Fibroblast of skin of abdomen (primary cell): Measurements from ENCODE around the gene XDH. TPM values are rescaled to one million over a fixed set of nuclear protein-coding genes. Genes with fewer than 3 reads are reported as not detected.

Experiments
- DNase-seq: peaks from one replicate; pipeline ENCODE4 v3.0.0-alpha.2; 2013
- polyA plus RNA-seq, 2 experiments: library from polyadenylated mRNA; unstranded; fragments of 120-200 nt; gene quantifications; one replicate each; pipeline ENCODE4 v1.2.1, GENCODE V29; 2013; ENCODE audit not compliant: insufficient read length in 2 of 2

Gene XDH
- 0.33 TPM for polyA plus RNA-seq (2013, experiment 1 of 2; ENCODE audit: insufficient read length)
- 0.26 TPM for polyA plus RNA-seq (2013, experiment 2 of 2; ENCODE audit: insufficient read length)

DNA sequence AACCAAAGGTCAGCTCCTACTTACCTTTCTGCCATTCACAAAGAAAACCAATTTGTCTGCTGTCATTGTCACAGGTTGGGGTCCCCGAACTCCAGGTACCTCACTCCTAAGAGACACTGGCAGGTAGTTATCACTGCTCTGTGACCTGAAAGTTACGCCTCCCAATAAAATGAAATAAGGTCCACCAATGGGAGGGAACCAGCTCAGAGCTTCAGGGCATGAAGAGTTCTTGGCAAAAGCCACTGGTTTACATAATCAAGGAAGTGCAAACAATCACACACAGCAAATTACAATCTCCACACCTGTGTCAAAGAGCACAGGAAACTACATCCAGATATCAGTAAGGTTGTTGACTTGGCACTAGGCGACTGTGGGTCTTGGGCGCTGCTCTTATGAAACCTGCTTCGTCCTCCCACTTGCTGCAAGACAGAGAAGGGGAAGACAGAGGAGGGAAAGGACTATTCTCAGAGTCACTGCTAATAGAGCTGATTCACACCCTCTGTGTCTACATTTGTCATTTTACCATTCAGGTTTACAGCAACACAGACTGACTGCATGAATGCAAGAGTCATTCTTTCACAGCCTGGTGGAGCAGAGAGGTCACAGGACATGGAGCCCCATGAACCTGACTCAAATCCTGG, at the start of gene XDH:
TSS of gene XDH (minus strand) at position 142 of the 641 bp plus-strand sequence. CDS start at position 66, 76 bp downstream.
- DNase-seq, result no peak

DNA sequence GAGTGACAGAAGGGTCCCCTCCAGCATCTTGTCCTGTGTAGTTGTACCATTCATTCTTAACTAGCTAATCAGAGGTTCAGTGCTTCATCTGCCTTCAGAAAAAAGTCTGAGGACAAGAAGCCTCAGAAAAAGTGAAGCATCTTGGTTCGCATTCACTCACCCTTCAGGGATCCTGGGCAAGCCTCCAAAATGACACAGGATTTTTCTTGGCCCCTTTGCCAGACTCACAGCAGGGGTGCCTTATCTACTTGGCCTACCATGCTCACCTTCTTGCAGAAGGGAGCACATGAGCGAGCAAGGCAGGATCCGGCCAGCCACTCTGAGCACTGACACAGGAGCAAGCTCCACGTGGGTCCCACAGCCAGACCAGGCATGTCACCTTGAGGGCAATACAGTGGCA, 43.1 kb upstream of the XDH start:
- no peak for DNase-seq

DNA sequence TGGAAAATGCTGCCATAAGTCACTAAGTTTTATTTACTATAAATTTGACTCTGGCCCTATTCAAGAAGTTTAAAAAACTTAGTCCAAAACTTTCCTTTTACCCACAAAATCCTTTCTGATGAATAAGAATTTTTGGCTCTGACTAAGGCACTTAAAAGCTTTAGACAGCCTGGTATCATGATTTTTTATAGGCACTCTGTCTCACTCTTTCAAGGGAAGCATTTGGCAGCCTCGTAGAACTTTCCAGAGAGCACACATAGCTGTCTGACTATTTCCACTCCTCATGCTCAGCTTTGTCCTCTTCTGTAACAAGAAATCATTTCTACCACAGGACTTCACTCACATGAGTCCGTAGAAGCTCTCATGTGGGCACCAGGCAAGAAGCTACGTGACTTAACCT, 32.3 kb upstream of the XDH start:
- peak; percentile 73 for DNase-seq

DNA sequence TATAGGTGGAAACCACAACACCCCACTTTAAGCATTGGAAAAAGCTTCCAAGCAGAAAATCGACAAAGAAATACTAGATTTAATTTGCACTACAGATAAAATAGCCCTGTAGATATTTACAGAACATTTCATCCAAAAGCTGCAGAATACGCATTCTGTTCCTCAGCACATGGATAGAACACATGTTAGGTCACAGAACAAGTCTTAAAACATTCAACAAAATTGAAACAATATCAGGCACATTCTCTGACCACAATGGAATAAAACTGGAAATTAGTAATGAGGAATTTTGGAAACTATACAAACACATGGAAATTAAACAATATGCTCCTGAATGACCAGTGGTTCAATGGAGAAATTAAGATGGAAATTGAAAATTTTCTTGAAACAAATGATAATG, 27.8 kb upstream of the XDH start:
- no peak for DNase-seq

DNA sequence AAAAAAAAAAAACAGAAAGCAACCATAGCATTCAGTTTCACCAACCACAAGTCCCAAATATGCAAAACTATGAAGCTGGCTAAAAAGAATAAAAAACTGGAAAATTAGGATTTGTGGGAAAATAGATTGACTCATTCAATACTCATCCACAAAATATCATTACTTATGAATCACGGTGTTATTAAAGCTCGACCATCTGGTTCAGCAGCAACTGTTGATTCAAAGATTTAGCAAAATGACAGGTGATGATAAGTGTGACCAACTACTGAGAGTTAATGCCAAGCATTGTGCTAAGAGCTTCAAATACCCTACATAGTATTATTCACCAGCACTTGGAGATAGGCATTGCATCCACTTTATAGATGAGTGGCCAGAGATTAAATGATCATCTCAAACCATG, 26.2 kb upstream of the XDH start:
- peak; percentile 96 for DNase-seq

DNA sequence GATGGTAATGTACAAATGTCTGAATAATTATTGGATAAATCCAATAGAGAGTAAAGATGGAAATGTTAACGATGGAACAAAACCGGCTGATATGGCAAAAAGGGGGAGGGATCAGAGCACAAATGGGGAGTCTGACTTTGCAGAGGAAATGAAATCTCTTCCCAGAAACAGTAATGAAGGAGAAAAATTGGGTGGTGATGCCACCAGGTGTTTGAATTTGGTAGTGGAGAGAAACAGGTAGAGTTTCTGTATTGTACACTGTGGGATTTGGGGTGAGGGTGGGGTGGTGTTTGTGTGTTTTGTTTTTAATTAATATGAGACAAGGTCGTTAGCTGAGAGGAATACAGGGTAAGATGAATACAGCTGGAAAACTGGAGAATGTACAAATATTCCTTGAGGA, 20.4 kb upstream of the XDH start:
- DNase-seq, result no peak

DNA sequence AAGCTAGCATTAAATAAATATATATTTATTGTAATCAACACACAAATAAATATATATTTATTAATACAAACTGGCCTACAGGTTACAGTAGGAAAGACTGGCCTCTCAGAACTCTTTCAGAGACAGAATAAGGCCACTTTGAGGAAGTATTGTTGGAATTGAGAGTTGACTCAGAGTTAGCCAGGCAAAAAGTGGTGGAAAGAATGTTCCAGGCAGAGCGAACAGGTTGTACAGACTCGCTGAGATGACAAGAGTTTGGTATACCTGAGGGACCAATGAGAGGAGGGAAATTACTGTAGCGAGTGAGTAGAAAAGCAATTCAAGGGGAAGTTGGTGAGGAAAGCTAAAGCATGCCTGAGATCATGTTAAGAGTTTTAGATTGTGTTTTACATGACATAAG, 19.0 kb upstream of the XDH start:
- no peak for DNase-seq

DNA sequence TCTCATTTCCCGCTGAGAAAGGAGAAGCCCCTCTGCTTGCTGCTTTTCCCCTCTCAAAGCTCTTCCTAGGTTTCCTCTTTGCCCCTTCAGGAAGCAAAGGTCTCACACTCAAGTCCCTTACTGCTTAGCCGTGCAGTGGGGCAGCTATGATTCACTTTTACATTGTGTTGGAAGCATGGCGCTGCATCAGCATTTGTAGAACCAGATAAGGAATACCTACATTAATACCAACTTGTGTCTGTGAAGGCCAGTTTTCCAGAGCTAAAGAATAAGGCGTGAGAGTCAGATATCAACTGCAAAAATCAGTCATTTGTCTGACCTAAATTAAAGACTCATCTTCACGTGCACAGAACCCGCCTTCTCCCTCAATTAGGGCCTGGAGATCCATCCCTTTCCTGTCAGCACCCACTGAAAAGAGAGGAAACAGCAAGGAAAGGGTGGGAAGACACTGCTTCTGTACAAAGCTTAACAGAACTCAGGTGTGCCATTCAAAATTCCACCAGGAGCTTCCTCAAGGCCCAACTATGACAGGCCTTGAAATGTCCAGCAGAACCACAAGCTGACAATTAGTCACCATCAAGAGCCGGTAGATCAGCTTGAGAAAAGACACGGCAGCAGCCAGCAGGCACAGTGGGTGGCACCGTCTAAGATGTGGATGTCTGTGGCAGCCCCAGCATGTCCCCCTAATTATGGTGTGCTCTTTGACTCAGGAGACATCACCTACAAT, 16.1 kb upstream of the XDH start:
- no peak for DNase-seq

DNA sequence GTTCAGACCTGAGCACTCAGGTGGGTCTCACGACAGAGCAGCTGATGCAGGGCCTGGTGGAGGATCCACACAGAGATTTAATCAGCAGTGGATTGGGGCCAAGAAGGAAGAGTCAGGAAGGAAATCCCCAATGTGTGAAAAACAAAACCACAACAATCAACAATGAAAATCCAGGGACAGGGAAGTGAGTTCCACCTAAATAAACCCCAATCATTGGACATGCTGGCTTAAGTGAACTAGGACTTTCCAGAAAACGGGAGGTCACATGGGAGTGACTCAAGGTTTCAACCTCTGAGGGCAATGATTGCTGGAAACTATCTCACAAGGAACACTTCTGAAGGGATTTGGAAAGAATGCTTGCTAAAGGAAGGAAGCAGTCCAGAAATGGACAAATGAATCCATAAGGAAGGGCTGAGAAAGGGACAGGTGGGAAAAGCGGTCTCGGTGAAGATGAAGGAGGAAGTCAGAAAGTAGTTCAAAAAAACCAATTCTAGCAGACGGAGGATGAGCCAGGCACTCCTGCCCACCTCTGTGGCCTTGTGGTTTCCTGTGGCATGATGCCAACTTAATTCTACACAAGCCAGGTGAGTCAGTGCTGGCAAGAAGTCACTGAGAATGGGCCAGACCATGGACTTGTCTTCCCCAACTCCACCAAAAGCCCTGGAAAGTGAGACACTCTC, 15.4 kb upstream of the XDH start:
- no peak for DNase-seq

DNA sequence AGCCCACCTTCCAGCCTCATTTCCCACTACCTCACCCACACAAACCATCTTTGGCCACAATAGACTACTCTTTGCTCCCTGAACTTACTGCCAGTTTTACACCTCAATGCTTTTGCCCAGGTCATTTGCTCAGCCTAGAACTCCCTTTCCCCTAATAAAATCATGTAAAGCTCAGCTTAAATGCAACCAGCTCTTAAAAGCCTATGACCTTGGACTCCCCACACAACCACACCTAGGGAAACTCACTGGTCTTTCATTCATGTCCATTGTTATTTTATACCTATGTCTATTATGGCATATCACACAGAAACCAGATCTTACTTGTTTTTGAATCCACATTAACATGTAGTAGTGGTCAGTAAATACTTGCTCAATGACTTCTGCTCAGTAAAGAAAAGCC, 14.5 kb upstream of the XDH start:
- DNase-seq, result no peak

DNA sequence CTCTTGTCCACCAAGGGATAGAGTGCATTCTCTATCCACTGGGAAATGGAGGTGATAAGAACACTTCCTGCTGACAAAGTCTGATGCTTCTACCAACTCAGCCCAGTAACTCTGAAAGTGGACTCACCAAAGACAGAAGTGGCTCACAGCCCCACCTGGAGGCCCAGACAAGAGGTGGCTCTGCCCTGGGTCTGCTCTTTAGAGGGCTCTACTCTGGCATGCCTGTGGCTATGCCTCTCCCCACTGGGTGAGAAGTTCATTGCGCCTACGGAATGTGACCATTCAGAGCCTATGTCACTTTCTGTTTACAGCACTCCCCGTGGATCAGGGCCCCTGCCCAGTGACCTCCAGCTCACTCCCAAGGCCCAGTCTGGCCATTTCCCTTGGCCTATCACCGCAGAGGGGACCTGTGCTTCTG, 13.5 kb upstream of the XDH start:
- DNase-seq, result no peak

DNA sequence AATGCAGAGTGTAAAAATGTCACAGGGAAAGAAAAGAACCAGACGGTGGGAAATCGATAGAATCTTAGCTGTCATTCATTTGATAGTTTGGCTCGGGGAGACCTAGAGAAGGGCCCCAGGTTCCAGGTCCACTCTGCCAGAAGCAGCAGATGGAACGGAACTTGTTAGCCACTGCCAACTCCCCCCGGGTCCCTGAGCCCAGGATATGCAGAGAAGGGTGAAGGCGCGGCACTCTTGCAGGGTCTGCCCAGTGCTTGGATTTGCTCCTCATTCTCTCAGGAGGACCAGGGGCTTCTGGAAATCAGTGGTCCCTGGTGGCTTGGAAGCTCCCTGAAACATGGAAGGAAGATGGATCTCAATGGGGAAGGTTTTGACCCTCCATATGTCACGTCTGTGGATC, 11.6 kb upstream of the XDH start:
- no peak for DNase-seq

DNA sequence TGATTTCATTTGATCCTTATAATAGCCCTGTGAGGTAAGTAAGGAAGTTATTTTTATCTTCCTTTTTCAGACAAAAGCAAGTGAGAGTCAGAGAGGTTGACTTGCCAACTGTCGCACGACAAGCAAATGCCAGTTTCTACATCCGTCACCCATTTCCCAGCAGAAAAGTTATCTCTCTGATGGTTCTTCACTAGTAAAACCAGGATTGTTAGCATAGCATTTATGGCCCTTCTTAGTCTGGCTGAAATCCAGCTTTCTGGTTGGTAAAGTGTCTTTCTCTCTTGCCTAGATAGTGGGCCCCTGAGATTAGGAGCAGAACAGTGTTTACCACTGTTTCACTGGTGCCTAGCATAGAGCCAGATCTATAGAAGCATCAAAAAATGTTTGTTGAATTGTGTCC, 7.1 kb upstream of the XDH start:
- no peak for DNase-seq

DNA sequence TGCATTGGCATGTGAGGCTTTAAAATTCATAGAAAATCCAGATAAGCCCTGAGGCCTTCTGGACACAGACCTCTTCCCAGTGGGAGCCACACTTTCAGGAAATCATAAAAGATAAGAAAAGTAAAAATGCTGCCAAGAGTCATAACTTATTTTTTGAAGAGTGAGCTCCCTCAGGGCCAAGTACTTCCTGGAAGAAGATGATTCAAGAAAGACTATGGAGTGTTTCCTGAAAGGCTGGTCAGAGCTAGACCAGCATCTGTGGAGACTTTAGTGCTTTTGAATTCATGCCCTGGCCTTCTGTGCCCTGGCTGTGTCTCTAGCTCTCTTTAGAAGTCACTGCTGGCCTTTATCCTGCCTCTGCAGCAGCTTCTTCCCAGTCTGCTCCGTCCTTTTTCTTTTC, 6.4 kb upstream of the XDH start:
- no peak for DNase-seq

DNA sequence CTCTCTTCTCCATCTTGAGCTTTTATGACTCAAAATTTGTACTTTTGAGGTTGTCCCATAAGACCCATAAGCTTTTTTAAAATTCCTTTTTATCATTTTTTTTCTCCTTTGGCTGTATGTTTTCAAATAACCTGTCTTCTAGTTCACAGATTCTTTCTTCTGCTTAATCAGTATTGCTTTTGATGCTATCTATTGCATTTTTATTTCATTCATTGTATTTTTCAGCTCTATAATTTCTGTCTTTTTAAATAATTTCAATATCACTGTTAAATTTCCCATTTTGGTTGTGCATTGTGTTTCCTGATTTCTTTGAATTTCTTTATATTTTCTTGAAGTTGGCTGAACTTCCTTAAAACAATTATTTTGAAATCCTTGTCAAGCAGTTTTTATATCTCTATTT, 4.8 kb upstream of the XDH start:
- DNase-seq, result no peak

DNA sequence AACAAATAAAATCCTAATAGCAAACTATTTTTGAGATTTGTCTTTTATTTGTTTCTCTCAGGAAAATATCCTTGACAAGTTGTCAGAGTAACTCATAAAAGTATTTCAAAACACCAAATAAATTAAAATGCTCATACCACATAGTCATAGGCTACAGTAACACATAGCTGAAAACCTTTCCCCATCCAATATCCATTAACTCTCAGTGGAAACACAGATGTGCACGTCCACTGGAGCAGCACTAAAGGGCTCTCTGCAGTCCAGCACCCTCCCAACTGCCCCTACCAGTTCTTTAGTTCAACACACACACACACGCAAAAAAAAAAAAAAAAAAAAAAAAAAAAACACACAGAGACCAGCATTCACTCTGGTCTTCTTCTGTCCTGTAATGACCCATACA, 879 bp upstream of the XDH start:
- DNase-seq, result peak; percentile 13

DNA sequence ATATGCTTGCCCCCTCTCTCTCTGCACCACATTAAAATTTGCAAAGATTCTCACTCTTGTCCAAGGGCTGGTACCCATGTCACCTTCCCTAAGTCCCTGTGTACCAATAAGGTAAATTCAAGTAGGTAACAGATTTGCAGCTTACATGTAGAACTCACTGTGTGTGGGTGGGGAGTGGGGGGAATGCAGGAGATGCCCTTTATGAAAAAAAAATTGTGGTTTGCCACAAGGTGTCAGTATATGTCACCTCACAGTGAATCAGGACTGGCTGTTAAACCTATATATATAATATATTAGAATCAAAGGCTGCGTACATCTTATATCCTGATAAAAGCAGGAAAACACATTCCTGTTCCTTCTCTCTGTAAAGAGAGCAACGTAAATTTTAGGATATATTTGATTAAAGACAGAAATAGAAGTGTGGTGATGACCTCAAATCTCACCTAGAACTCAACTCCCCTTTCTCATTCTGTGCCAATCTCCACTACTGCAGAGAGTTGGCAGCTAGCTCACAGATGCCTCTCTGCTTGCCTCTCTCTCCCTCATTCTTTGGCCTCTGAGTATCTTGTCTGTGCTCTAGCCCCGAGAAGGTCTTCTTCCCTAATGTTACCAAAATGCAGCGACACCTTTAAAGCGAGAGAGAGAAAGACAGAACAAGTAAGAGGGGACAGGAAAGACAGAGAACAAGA, 536 bp downstream of the XDH start:
- no peak for DNase-seq

DNA sequence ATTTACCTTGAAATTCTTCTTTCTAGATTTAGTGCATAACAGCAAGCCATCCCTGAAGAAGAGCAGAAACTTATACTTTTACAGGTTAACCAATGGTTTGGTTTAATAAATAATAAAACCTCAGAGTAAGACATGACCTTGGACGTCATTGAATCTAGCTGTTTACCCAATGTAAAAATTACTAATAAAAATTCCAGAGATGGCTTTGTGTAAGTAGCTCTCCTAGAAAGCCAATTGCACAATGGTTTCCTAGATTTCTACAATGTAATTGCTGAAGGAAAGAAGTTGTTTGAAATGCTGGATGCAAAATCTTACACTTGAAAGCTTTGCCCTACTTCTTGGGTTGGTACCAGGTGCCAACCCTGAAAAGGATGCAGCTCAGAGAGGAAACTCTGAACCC, 1.5 kb downstream of the XDH start:
- no peak for DNase-seq

DNA sequence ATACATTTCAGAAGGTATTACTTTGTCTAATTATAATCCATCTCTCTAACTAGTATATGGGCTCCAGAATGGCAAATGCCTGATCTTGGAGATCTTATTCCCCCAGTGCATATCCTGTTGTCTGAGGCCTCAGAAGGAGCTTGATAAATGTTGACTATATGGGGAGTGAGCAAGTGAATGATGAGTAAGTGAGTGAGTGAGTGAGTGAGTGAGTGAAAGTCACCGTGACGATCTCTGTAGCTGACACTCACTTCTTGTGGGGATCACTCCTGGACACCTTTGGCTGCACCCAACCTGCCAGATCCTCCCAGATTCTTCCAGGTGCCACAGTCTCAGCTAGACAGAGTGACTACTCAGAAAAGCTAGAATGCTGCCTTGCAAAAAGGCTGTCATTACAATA, 2.8 kb downstream of the XDH start:
- DNase-seq, result no peak

DNA sequence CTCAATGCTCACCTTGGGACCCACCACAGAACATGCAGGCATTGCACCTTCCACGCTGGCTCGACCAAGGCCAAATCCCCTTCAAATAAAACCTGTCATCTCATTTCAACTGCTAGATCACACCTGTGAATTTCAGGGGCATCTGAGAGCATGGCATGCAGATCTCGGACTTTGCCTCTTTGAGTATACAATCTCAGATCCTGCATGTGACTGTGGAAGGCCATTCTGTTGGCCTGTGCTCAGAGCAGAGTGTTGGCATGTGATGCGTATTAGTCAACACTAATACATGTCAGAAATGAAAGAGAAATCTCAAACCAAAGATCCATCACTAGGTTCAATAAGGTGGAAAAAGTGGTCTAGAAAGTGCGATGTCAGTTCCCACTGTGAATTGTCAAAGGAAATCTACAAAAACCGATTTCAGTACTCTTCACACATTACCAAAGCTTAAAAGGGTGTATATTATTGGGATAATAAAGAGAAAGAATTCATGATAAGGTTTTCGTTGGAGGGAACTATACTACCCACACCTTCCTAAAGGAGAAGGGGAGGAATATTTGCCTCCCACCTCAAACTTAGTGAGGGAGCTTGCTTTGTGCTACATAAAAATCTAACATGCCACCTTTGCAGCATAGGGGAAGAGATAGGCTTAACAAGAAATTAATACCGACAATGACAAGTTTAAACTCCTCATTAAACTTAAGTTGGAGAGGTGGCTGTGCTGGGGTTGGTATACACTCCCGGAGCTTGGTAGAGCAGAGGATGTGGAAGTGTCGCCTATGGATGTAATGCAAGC, 7.8 kb downstream of the XDH start:
- no peak for DNase-seq

DNA sequence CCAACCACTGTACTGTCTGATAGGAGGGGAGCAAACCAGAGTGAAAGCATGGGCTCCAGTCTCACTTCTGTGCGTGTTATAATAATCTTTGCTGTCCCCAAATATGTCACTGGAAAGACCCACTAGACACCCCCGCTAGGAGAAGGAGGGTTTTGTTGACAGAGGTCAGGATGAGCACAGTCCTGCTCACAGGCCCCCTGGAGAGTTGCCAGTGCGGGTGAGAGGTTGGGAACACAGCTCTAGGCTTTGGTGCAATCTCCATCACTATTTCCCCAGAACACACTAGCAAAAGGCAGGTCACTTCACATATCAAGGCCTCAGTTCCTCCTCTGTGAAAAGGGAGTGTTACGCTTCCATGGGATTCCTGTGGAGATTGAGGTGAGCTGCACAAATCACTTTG, 9.7 kb downstream of the XDH start:
- DNase-seq, result no peak

DNA sequence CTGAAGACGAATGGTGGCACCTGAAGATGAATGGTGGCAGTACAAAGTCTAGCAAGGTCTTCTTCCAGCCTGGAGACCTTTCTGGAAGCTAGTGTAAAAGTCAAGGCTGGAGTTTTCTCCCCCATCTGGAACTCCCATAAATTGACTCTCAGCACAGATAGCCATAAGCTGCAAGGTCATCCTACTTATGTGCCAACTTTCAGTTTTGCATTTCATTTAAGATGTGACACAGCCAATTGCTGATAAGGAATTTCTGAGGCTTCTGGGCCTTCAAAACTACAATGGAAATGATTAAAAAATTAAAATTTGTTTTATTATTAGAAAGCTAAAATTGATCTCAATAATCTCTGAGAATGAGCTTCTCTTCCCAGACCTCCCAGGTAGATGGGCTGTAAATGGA, 10.2 kb downstream of the XDH start:
- DNase-seq, result no peak
